T47D (cell line): ENCODE results near the gene LDLRAD4.

ENCODE experiments used
- DNase-seq, 2 experiments: peaks; one replicate each; pipeline versions ENCODE4 v3.0.0 to v3.0.0-alpha.2; 2011 to 2012; ENCODE audit warnings: low read depth in 1 of 2, low spot score in 1 of 2
- JUND ChIP-seq: IDR thresholded peaks from 2 replicates; pipeline ENCODE4 v1.6.1; 2012; ENCODE audit warnings: low read depth
- in situ Hi-C: cut with HindIII; loops from 2 replicates; pipeline ENCODE4 v1.10.0; 2016; ENCODE audit warnings: low sequenced_read_pairs, low pct_unique_long_range_greater_than_20kb

Gene LDLRAD4

GRCh38 chr18:13415736-13416135, 197.2 kb downstream of the LDLRAD4 start:
- TF ChIP-seq JUND: no peak
- DNase-seq: no peak
- in situ Hi-C loops: no loop called here

GRCh38 chr18:13416208-13416607, 197.6 kb downstream of the LDLRAD4 start:
- in situ Hi-C loops: no loop called here
- DNase-seq: no peak
- no peak for TF ChIP-seq JUND

DNA sequence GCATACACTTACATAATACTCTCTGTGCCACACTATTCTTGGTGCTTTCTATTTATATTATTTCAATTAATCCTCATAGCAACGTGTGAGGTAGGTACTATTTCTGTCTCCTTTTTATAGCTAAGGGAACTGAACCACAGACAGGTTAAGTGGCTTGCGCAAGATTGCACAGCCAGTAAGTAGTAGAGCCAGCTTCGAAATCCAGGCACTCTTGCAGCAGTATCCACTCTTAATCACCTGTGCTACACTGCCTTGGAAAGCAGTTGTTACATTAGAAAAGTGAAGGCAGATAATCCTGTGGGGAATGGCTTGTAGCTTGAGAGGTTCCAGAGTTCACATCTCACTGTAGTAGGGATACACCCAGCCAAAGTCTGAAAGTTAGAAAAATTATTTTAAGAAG, 198.3 kb downstream of the LDLRAD4 start:
- DNase-seq: peak in 1 of 2 experiments; percentile 23
- no peak for TF ChIP-seq JUND

DNA sequence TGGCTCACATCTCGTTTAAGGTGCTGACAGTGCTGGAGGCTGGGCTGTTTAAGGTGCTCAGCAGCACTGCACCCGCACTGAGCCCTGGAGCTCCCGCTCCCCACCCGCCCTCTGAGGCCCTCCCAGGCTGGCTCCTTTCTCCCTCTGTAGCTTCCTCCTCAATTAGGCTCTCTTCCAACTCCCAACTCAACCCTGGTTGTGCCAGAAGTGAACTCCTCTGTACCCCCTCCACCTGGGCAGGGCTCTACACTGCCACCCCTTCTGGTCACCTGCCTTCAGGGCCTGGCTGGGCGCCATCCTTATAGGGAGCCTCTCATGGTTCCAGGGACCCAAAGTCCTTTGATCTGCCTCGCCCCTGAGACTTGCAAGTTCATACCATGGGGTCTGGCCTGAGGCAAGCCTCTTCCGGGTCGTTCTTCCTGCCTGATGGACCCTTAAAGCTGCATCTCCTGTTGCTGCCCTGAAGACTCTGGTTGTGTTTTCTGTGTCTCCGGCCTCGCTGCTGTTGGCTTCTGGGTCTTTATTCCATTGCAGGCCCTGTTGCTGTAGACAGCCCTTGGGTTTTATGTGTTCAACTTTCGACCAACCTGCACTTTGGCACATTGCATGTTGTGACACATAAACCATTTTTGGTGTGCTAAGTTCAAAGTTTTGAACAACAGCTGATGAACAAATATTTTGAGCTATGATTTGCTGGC, 199.6 kb downstream of the LDLRAD4 start:
- no peak for DNase-seq
- TF ChIP-seq JUND: no peak
- in situ Hi-C loops: no loop called here

More for the DNA sequence above, 198.3 kb downstream of the LDLRAD4 start:
- in situ Hi-C loops: no loop called here

DNA sequence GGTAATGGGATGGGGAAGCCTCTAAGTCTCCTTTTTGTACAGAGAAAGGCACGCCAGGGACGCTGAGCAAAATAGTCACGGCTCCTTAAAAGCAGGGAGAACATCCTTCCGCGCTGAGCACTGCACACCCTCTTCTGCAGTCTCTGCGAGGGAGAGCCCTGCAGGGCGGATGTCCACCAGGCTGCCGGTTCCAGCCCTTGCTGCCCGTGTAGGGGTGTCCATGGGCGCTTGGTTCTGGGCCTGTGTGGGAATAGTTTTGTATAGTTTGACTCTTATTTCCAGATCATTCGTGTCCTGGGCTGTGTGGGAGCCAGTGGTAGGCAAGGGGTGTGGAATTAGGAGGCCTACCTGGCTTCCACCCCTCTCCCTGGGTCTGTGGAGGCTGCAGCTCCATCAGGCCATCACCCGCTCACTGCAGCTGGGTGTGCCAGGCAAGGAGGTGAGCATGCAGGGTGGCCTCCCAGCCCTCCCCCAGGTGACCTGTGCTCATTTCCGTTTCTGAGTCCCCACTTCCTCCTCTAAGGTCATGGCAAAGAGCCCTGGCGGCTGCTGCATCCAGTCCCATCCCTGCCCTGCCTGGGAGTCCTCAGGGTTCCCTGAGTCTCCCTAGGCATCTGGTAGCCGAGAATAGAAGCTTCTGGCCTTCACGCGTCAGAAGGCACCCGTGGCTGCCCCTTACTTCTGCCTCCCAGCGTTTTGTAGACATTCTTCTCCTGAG, 202.6 kb downstream of the LDLRAD4 start:
- in situ Hi-C loops: no loop called here
- no peak for DNase-seq

GRCh38 chr18:13422541-13423147, 204.1 kb downstream of the LDLRAD4 start:
- in situ Hi-C loops: no loop called here
- TF ChIP-seq JUND: no peak
- no peak for DNase-seq

More for the DNA sequence above, 202.6 kb downstream of the LDLRAD4 start:
- TF ChIP-seq JUND: no peak

GRCh38 chr18:13423352-13423751, 204.8 kb downstream of the LDLRAD4 start:
- in situ Hi-C loops: no loop called here
- TF ChIP-seq JUND: no peak
- no peak for DNase-seq

- DNase-seq: no peak
- TF ChIP-seq JUND: no peak
- in situ Hi-C loops: no loop called here
These were observed 205.8 kb downstream of the LDLRAD4 start for GRCh38 chr18:13424363-13424762.

DNA sequence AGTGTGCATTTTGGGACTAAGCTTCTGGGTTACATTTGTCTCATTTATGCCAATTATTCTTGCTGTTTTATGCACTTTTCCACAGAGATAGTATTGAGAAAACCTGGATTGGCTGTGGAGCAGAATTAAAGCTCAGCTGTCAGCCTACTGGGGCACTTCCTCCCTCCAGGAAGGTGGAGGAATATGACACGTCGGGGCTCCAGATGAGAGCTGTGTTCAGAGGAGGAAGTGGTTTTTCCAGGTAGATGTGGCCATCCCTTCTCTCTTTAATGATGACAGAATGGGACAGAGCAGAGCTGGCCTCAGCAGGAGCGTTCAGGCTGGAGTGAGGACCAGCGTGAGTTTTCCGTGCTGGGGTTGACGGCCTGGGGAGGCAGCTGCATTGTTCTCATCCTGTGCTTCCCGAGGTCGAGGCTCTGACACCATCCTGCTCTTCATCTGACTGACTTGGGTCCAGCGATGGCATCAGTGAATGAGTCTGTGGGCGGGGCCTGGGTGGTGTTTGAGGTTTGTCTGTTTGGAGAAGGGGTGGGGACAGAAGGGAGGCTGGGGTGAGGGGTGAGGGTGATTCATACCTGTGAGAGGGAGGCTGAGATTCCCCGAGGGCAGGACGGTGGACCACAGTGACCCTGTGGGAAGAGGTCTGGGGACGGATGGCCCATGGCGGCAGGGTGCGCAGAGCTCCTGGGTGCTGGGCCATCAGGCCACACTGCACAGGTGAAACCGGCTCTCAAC, 207.0 kb downstream of the LDLRAD4 start:
- DNase-seq: peak in 1 of 2 experiments; percentile 36
- TF ChIP-seq JUND: no peak
- in situ Hi-C loops: no loop called here

DNA sequence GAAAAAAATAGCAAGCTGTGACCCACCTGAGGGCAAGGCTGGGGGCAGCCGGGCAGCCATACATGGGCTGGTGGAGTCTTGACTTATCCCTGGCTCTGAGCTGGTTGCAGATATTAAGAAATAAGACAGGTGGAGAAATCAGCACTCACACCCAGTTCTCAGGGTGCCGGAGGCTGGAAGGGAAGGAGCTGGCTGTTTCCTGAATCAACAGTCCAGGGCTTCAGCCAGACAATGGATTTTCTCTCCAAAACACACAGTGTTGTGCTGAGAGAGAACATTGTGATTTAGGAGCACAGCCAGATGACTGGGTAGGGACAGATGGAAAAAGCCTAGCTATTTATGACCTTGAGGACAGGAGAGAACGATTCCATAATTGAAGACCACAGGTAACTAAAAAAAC, 208.8 kb downstream of the LDLRAD4 start:
- DNase-seq: no peak
- in situ Hi-C loops: no loop called here
- TF ChIP-seq JUND: no peak

GRCh38 chr18:13428319-13428718, 209.8 kb downstream of the LDLRAD4 start:
- in situ Hi-C loops: no loop called here
- no peak for TF ChIP-seq JUND
- DNase-seq: no peak

DNA sequence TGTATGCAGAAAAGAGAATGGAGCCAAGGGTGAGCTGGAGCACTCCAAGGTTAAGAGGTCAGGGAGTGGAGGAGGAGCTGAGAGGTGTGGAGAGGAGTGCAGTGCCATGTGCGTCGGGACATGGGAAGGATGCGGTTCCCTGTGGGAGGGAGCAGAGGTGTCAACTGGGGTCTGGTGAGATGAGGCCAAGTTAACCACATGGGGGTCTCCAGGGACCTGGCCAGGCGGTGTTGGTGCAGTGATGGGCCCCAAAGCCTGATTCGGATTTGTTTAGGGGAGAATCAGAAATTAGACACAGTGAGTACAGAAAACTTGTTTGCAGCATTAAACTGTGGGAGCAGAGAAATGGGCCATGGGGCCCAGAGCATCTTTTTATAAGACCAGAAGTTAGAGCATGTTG, 210.5 kb downstream of the LDLRAD4 start:
- in situ Hi-C loops: no loop called here
- no peak for TF ChIP-seq JUND
- no peak for DNase-seq

DNA sequence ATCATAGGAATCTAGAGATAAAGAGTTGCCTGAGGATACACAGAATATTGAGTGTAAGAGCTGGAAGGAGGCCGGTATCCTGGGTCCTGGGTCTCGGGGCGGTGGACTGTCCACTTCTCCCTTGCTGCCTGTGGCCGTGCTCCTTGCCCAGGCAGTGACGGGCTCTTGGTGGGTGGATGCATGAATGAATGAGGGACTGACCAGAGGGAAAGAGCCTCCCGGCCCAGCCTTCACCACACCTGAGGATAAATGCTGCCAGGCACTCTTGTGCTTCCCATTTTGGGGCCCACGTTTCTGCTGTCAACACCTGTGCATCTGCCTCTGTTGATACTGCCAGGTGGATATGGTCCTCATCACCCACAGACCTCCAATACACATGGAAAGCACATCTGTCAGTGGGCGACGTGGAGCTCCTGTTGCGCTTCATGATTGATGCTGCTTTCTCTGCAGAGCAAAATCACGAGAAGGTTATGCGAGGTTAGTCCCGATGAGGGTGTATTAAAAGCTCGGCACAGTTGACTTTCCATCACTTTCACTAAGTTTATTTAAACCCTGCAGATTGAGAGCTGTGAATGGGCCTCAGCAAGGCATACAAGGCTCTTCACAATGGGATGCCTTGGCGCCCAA, 211.4 kb downstream of the LDLRAD4 start:
- in situ Hi-C loops: no loop called here
- no peak for DNase-seq
- no peak for TF ChIP-seq JUND
